Measurements from ENCODE around the gene ABHD17C.

DNA sequence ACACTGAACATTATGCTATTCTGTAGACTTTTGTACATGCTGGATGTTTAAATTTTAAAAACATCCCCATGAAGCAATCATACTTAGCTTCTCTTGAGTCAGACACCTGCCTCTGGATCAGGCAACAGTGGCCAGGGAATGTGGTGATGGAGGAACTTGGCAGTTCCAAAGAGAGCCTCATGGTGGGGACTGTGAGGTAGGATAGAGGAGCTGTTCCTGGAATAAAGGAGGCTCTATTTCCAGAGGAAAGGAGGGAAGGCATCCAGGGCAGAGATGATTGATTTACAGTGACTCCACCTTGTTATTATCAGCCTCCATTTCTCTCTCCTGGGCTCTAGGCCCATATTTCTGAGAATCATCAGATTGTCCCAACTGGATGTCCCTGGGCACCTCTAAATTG, 35.0 kb upstream of the ABHD17C start:
- TF ChIP-seq TAF1 (IDR thresholded peaks at IDR 0.05; ENCODE audit: borderline replicate concordance, low read depth, low read length) (no peak), POLR2AphosphoS5 (IDR thresholded peaks at IDR 0.05; ENCODE audit: low read depth, low read length) (no peak)
